B cell (primary cell): ENCODE data around the gene DEAF1. TPM values are rescaled to one million over a fixed set of nuclear protein-coding genes. Genes with fewer than 3 reads are reported as not detected.
A peak's percentile ranks its signal among the peaks of the same experiment; 100 is the strongest.
"Not testable (repeated sequence)": the region's sequence is repeated elsewhere in the genome, so short reads cannot be mapped to it uniquely, and the experiment has no call there.

Experiments
- ATAC-seq: fragments of 200-7000 bp; cut with Tn5 transposase; one replicate; pipeline ENCODE4 v1.10.0; 2021; ENCODE audit warnings: low read depth, mild to moderate bottlenecking, moderate number of reproducible peaks, moderate library complexity
- CTCF ChIA-PET: fragments of 350-600 bp; sonication (Branson Sonifier 250); formaldehyde crosslinking; loops from one replicate; lab custom pipeline; 2021; ENCODE audit warnings: antibody characterized with exemption, inconsistent platforms; lab: Charles Lee
- POLR2A ChIA-PET: fragments of 350-600 bp; sonication (Branson Sonifier 250); formaldehyde crosslinking; loops from one replicate; lab custom pipeline; 2021; ENCODE audit warnings: antibody characterized with exemption; lab: Charles Lee
- DNase-seq: peaks from one replicate; pipeline ENCODE4 v3.0.0; 2013
- H2AFZ ChIP-seq: 2 replicates; pipeline ENCODE4 v1.6.1; 2012; ENCODE audit warnings: mild to moderate bottlenecking, low read depth, low read length; ENCODE audit not compliant: insufficient read depth, poor library complexity, severe bottlenecking
- H3K27ac ChIP-seq, 2 donors: 1 replicate in 1 of 2; 2 replicates in 1 of 2; pipeline ENCODE4 v1.5.1; 2012 to 2013; ENCODE audit warnings: low read length in 2 of 2, mild to moderate bottlenecking in 2 of 2, moderate library complexity in 1 of 2
- H3K27me3 ChIP-seq, 4 experiments: fragments of 200-600 bp in 1 of 4; sonication (generic) in 1 of 4; replicated peaks in 1 of 4; 1 replicate in 2 of 4; 2 replicates in 2 of 4; pipeline versions ENCODE4 v1.6.1 to v1.7.0; 2013 to 2016; ENCODE audit warnings: low read length in 3 of 4, mild to moderate bottlenecking in 2 of 4, mixed read lengths in 1 of 4, moderate library complexity in 1 of 4; ENCODE audit not compliant: insufficient read depth in 4 of 4, control insufficient read depth in 3 of 4; ENCODE audit errors: control extremely low read depth in 1 of 4
- H3K36me3 ChIP-seq, 2 experiments: replicated peaks in 1 of 2; 1 replicate in 1 of 2; 2 replicates in 1 of 2; pipeline versions ENCODE4 v1.6.1 to v1.7.1; 2013; ENCODE audit warnings: low read length in 1 of 2; ENCODE audit not compliant: insufficient read depth in 2 of 2, control insufficient read depth in 1 of 2; ENCODE audit errors: control extremely low read depth in 1 of 2, extremely low read depth in 1 of 2
- H3K4me1 ChIP-seq, 2 donors: fragments of 200-600 bp in 1 of 2; sonication (generic) in 1 of 2; 1 replicate in 1 of 2; 2 replicates in 1 of 2; pipeline versions ENCODE4 v1.5.1 to v1.6.1; 2013 to 2017; ENCODE audit warnings: low read length in 2 of 2; ENCODE audit not compliant: control insufficient read depth in 2 of 2, insufficient read depth in 2 of 2
- H3K4me2 ChIP-seq: replicated peaks from 2 replicates; pipeline ENCODE3; 2012; ENCODE audit warnings: mild to moderate bottlenecking, low read depth, low read length; ENCODE audit not compliant: poor library complexity, severe bottlenecking
- H3K4me3 ChIP-seq, 5 experiments: fragments of 200-600 bp in 1 of 5; sonication (generic) in 1 of 5; 1 replicate in 3 of 5; 2 replicates in 2 of 5; pipeline versions ENCODE4 v1.5.1 to v1.7.0; 2011 to 2016; ENCODE audit warnings: low read length in 4 of 5, mild to moderate bottlenecking in 4 of 5, low read depth in 2 of 5, control low read depth in 1 of 5, moderate library complexity in 1 of 5; ENCODE audit not compliant: insufficient read depth in 1 of 5; ENCODE audit errors: control extremely low read depth in 1 of 5, extremely low read depth in 1 of 5
- H3K79me2 ChIP-seq: fragments of 200-600 bp; sonication (generic); one replicate; pipeline ENCODE4 v1.6.0; 2016; ENCODE audit warnings: low read length; ENCODE audit not compliant: control insufficient read depth, insufficient read depth
- H3K9ac ChIP-seq: fragments of 200-600 bp; sonication (generic); 2 replicates; pipeline ENCODE4 v1.6.1; 2017; ENCODE audit warnings: mild to moderate bottlenecking, low read length, moderate library complexity
- H3K9me3 ChIP-seq, 3 donors: one replicate each; pipeline versions ENCODE4 v1.6.1 to v1.7.1; 2013; ENCODE audit warnings: low read length in 2 of 3; ENCODE audit not compliant: control insufficient read depth in 2 of 3, insufficient read depth in 1 of 3; ENCODE audit errors: control extremely low read depth in 1 of 3
- H4K20me1 ChIP-seq: 2 replicates; pipeline ENCODE4 v1.6.0; 2012; ENCODE audit warnings: mild to moderate bottlenecking, low read length; ENCODE audit not compliant: insufficient read depth, control insufficient read depth, poor library complexity, severe bottlenecking
- H3K27ac Mint-ChIP-seq: one replicate; pipeline ENCODE4 v1.8.0; 2021; ENCODE audit warnings: mixed read lengths
- H3K27me3 Mint-ChIP-seq: one replicate; pipeline ENCODE4 v1.8.0; 2021; ENCODE audit warnings: mixed read lengths
- H3K4me1 Mint-ChIP-seq: one replicate; pipeline ENCODE4 v1.8.0; 2021; ENCODE audit warnings: mixed read lengths
- H3K4me3 Mint-ChIP-seq: one replicate; pipeline ENCODE4 v1.8.0; 2021; ENCODE audit warnings: mixed read lengths
- H3K9me3 Mint-ChIP-seq: one replicate; pipeline ENCODE4 v1.8.0; 2022; ENCODE audit warnings: mixed read lengths; ENCODE audit not compliant: insufficient read depth
- EZH2 ChIP-seq: IDR thresholded peaks from 2 replicates; pipeline ENCODE4 v1.6.1; 2012; ENCODE audit warnings: borderline replicate concordance, low read depth, mild to moderate bottlenecking, moderate library complexity, low read length; ENCODE audit not compliant: insufficient read depth, poor library complexity, severe bottlenecking
- WGBS: methylation state at CpG from one replicate; pipeline ENCODE4 v1.1.5; 2013; ENCODE audit warnings: missing lambda C conversion rate; ENCODE audit not compliant: insufficient coverage; 5-methylcytosine and 5-hydroxymethylcytosine counted together
- intact Hi-C: fragments of 100-400 bp; cut with micrococcal nuclease; formaldehyde crosslinking; loops from one replicate; pipeline ENCODE4 v1.10.0; 2022
- polyA plus RNA-seq: library from polyadenylated mRNA; depleted of rRNA; stranded (reverse); fragments of >200 nt; gene quantifications from 2 replicates; pipeline ENCODE4 v1.2.3, GENCODE V29; 2012
- total RNA-seq, 2 donors: library from RNA; stranded (reverse); fragments of 120-200 nt in 1 of 2; gene quantifications; 1 replicate in 1 of 2; 2 replicates in 1 of 2; pipeline versions ENCODE4 v1.2.3 to v1.2.4, GENCODE V29; 2013 to 2022
- TF ChIP-seq, protein P1 (sequence below): fragments of 200-600 bp; IDR thresholded peaks from one replicate; pipeline ENCODE4 v1.8.0; 2022; ENCODE audit warnings: antibody characterized with exemption, mild to moderate bottlenecking

DEAF1 gene
- total and polyA plus RNA-seq, 2 donors (not counting 1 experiment from before 2014, with no cell fraction given): 31.8 to 53.6 TPM

DNA sequence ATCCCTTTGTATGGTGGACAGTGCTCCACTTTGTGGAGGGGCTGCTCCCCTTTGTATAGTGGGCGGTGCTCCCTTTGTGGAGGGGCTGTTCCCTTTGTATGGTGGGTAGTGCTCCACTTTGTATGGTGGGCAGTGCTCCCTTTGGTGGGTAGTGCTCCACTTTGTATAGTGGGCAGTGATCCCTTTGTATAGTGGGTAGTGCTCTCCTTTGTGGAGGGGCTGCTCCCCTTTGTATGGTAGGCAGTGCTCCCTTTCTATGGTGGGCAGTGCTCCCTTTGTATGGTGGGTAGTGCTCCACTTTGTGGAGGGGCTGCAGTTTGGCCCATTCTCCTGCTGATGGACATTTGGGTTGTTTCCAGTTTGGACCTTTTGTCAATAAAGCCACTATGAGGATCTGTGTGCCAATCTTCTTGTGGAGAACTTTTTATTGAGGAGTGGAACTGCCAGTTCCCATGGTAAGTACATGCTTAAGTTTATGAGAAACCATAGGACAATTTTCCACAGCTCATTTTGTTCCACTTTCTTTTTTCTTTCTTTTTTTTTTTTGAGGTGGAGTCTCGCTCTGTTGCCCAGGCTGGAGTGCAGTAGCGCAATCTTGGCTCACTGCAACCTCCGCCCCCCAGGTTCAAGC, 47.7 kb upstream of the DEAF1 start:
- 100% methylated on average over 1 of the region's 4 CpGs for WGBS
- ATAC-seq (no peak), DNase-seq (no peak)
- Histone ChIP-seq H3K27ac (no peak overlapping the region), H4K20me1 (peaks cover 3% of the 10 kb centered on the region), H3K4me1 (peaks cover 8 to 10% of the 10 kb centered on the region in 2 donors), H3K9ac (no peak overlapping the region), H3K4me2 (no peak overlapping the region), H3K27me3 (peaks cover 0 to 2% (median 0%) of the 10 kb centered on the region in 4 experiments), H3K9me3 (no peaks in the 10 kb centered on the region), H3K36me3 (no peaks in the 10 kb centered on the region), H3K79me2 (peaks cover 4% of the 10 kb centered on the region), H2AFZ (no peak overlapping the region), H3K4me3 (no peak overlapping the region)
- H3K27ac Mint-ChIP-seq: no peak overlapping the region
- ChIA-PET POLR2A (interaction anchor here (0.6 to 0.8 kb wide), 2 partner anchors 21 to 49 kb away, joined by 3 to 5 read pairs; no protein-coding TSS in a partner anchor), CTCF (interaction anchor here (1.4 to 2.9 kb wide), 2 partner anchors 9 to 17 kb away, joined by 3 to 6 read pairs; no protein-coding TSS in a partner anchor)
- peaks cover 10% of the 10 kb centered on the region for H3K27me3 Mint-ChIP-seq
- intact Hi-C loops: no loop called here
- no peaks in the 10 kb centered on the region for H3K9me3 Mint-ChIP-seq
- peaks cover 8% of the 10 kb centered on the region for H3K4me1 Mint-ChIP-seq
- no peak for TF ChIP-seq EZH2
- TF ChIP-seq, protein P1, sequence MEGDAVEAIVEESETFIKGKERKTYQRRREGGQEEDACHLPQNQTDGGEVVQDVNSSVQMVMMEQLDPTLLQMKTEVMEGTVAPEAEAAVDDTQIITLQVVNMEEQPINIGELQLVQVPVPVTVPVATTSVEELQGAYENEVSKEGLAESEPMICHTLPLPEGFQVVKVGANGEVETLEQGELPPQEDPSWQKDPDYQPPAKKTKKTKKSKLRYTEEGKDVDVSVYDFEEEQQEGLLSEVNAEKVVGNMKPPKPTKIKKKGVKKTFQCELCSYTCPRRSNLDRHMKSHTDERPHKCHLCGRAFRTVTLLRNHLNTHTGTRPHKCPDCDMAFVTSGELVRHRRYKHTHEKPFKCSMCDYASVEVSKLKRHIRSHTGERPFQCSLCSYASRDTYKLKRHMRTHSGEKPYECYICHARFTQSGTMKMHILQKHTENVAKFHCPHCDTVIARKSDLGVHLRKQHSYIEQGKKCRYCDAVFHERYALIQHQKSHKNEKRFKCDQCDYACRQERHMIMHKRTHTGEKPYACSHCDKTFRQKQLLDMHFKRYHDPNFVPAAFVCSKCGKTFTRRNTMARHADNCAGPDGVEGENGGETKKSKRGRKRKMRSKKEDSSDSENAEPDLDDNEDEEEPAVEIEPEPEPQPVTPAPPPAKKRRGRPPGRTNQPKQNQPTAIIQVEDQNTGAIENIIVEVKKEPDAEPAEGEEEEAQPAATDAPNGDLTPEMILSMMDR: no peak
- no peak overlapping the region for H3K4me3 Mint-ChIP-seq

DNA sequence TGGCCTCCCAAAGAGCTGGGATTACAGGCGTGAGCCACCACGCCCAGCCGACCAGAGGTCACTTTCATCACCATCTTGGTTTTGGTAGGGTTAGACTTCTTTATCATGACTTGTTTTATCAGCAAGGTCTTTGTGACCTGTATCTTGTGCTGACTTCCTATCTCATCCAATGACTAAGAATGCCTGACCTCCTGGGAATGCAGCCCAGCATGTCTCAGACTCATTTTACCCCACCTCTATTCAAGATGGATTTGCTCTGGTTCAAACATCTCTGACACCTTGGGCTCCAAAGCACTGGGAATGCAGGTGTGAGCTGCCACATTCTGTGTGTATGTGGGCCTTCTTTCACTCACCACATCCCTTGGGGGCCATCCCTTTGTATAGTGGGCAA, 47.1 kb upstream of the DEAF1 start:
- intact Hi-C loops: no loop called here
- H3K27ac Mint-ChIP-seq: no peak overlapping the region
- H3K27me3 ChIP-seq: peaks cover 0 to 7% (median 0%) of the 10 kb centered on the region in 4 experiments
- H4K20me1 ChIP-seq: no peaks in the 10 kb centered on the region
- DNase-seq: no peak
- ChIA-PET POLR2A (no interaction called here), CTCF (interaction anchor here (2.9 kb wide), 1 partner anchor 16 kb away, joined by 6 read pairs; no protein-coding TSS in a partner anchor)
- peaks cover 14 to 15% of the 10 kb centered on the region in 2 donors for H3K4me1 ChIP-seq
- TF ChIP-seq, protein P1: no peak
- TF ChIP-seq EZH2: no peak
- H2AFZ ChIP-seq: no peak overlapping the region
- no peaks in the 10 kb centered on the region for H3K79me2 ChIP-seq
- peaks cover 13% of the 10 kb centered on the region for H3K4me1 Mint-ChIP-seq
- no peak overlapping the region for H3K4me3 Mint-ChIP-seq
- H3K36me3 ChIP-seq: no peaks in the 10 kb centered on the region
- H3K27ac ChIP-seq: no peak overlapping the region
- H3K4me3 ChIP-seq: no peak overlapping the region
- no peak overlapping the region for H3K4me2 ChIP-seq
- H3K9me3 ChIP-seq: no peaks in the 10 kb centered on the region
- WGBS: 100% methylated on average over 1 of the region's 3 CpGs
- H3K9ac ChIP-seq: no peak overlapping the region
- H3K9me3 Mint-ChIP-seq: no peaks in the 10 kb centered on the region
- ATAC-seq: no peak
- peaks cover 16% of the 10 kb centered on the region for H3K27me3 Mint-ChIP-seq

DNA sequence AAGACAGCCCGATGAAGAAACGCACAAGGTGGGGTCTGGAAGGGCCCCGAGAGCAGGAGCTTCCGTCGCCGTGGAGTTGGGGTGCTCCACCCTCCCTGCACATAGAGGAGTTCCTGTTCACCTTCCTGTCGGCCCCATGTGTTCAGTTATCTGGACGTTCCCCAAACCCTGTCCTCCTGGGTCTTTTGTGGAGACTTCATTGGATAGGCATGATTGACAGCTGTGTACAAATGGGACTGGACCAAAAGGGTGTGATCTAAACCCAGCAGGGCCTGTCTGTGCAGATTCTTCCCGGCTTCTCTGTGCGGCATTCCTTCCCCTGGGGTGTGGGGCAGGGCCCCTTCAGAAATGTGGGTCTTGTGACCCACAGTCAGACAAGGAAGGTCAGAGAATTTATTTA, 42.9 kb upstream of the DEAF1 start:
- intact Hi-C loops, H3K36me3 ChIP-seq, H3K27ac Mint-ChIP-seq, H3K27ac ChIP-seq, POLR2A ChIA-PET, H3K9me3 Mint-ChIP-seq, H3K27me3 ChIP-seq, H3K9me3 ChIP-seq, H3K79me2 ChIP-seq, H4K20me1 ChIP-seq: not testable (repeated sequence)
- H3K4me1 Mint-ChIP-seq: peaks cover 12% of the 10 kb centered on the region
- 19% methylated on average over 8 of the region's 10 CpGs for WGBS
- Histone ChIP-seq H3K4me1 (peaks cover 10 to 11% of the 10 kb centered on the region in 2 donors), H2AFZ (peak overlapping the region; percentile 35), H3K4me2 (peak overlapping the region; percentile 50), H3K4me3 (peak overlapping the region in 1 of 5 experiments; percentile 34), H3K9ac (peak overlapping the region; percentile 36)
- H3K27me3 Mint-ChIP-seq: peaks cover 20% of the 10 kb centered on the region
- CTCF ChIA-PET: interaction anchor here (0.9 to 1.3 kb wide), 2 partner anchors 12 to 183 kb away, joined by 3 read pairs; no protein-coding TSS in a partner anchor
- ATAC-seq (peak; percentile 14), DNase-seq (peak; percentile 24)
- H3K4me3 Mint-ChIP-seq: peak overlapping the region; percentile 60
